Endothelial cell of hepatic sinusoid (primary cell): ENCODE results near the gene GLE1.
"Not testable (repeated sequence)": the region's sequence is repeated elsewhere in the genome, so short reads cannot be mapped to it uniquely, and the experiment has no call there.

Experiments
- in situ Hi-C: cut with HindIII; loops from 2 replicates; pipeline ENCODE4 v1.10.0; 2017; ENCODE audit warnings: low sequenced_read_pairs

Gene GLE1

GRCh38 chr9:128495804-128496417 lies 8.6 kb upstream of the GLE1 start:
- in situ Hi-C loops, result no loop called here

GRCh38 chr9:128497824-128498610 lies 6.5 kb upstream of the GLE1 start:
- in situ Hi-C loops, result no loop called here

DNA sequence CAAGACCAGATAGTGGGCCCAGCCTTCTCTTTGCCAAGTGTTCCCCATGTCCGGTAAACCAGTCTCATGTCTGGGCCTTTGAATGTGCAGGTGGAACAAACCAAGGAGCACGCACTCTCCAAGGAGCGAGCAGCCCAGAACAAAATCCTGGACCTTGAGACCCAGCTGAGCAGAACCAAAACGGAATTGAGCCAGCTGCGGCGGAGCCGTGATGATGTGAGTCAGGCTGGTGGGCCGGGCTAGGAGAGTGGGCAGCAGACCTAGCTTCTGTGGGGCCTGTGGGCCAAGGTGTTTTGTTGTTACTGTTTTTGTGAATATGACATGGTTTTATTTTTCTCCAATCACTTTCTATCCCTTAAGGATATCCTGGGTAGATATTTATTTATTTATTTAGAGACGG lies 5.6 kb upstream of the GLE1 start:
- in situ Hi-C loops, result no loop called here

DNA sequence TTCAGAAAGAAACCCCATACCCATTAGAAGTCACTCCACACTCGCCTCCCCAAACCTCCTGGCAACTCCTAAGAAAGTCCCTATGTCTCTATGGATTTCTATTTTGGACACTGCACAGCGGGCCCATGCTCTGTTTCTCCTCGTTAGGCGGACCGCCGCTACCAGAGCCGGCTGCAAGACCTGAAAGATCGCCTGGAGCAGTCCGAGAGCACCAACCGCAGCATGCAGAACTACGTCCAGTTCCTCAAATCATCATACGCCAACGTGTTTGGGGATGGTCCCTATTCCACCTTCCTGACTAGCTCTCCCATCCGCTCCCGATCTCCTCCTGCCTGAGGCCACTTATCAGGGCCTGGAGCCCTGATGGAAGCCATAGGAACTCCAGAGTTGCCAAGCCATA lies 4.6 kb upstream of the GLE1 start:
- in situ Hi-C loops, result no loop called here

- in situ Hi-C loops, result not testable (repeated sequence)
Observed at GRCh38 chr9:128503415-128503825, 1.1 kb upstream of the GLE1 start.

DNA sequence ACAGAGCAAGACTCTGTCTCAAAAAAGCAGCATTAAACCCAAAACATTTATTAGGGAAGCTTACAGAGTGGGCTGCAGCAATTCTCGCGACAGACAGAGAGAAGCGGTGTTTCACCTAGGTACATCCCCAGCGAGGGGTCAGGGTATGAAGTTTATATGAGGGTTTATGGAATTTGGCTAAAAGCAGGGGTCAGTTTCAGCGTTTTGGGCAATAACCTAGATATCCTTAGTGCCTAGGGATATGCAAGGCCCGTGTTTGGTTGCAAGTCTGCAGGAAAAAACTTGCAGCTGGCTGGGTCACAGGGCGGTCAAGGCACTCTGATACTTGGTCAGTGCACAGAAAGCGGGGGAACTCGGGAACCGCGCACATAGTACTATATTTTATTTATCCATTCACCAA lies 649 bp upstream of the GLE1 start:
- in situ Hi-C loops, result no loop called here

- in situ Hi-C loops, result no loop called here
Observed at GRCh38 chr9:128505414-128505765, 871 bp downstream of the GLE1 start.

- in situ Hi-C loops, result not testable (repeated sequence)
Observed at GRCh38 chr9:128505906-128506305, 1.4 kb downstream of the GLE1 start.

- in situ Hi-C loops, result no loop called here
Observed at GRCh38 chr9:128512820-128513219, 8.3 kb downstream of the GLE1 start.

- in situ Hi-C loops, result no loop called here
Observed at GRCh38 chr9:128521956-128522355, 17.4 kb downstream of the GLE1 start.

DNA sequence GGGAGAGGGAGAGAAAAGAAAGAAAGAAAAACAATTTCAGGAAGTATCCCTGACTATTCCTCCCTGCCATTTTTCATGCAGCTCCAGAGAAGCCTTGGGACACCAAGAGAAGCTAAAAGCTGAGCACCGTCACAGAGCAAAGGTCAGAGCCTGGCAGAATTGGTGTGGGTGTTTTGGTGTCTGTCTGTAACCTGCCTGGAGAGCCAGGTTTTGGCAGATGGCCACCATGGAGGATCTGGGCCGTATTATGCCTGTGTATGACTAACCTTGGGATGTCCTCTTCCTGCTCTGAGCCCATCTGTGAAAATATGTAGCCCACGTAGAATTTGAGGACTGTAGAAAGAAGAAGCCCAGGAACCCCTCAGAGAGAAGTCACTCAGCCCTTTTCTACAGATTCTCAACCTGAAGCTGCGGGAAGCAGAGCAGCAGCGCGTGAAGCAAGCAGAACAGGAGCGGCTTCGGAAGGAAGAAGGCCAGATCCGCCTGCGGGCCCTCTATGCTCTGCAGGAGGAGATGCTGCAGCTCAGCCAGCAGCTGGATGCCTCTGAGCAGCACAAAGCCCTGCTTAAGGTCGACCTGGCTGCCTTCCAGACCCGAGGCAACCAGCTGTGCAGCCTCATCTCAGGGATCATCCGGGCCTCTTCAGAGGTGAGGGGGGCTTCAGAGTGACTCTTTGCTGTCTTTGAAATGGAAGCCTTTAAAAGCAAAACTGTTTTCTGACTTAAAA lies 18.8 kb downstream of the GLE1 start:
- in situ Hi-C loops, result no loop called here

- in situ Hi-C loops, result no loop called here
Observed at GRCh38 chr9:128526720-128527119, 22.2 kb downstream of the GLE1 start.

- in situ Hi-C loops, result no loop called here
Observed at GRCh38 chr9:128528445-128529160, 24.1 kb downstream of the GLE1 start.

DNA sequence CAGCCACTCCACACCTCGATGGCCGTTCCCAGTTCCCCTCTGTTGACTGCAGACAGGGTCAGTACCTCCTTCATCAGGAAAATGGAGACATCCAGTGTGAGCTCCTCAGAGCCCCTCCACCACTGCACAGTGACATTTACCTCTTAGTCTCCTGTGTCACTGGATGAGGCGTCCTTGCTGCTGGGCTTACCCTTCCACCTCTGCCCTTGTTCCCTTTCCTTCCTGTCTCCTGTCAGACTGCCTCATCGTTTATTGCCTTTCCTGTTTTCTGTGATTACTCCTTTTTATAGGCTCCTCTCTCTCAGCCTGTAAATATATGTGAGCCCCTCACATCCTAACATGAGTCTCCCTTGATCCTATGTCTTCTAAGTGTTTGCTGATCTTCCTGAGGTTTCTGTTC lies 24.7 kb downstream of the GLE1 start:
- in situ Hi-C loops, result no loop called here

- in situ Hi-C loops, result no loop called here
Observed at GRCh38 chr9:128532581-128532980, 28.1 kb downstream of the GLE1 start.

DNA sequence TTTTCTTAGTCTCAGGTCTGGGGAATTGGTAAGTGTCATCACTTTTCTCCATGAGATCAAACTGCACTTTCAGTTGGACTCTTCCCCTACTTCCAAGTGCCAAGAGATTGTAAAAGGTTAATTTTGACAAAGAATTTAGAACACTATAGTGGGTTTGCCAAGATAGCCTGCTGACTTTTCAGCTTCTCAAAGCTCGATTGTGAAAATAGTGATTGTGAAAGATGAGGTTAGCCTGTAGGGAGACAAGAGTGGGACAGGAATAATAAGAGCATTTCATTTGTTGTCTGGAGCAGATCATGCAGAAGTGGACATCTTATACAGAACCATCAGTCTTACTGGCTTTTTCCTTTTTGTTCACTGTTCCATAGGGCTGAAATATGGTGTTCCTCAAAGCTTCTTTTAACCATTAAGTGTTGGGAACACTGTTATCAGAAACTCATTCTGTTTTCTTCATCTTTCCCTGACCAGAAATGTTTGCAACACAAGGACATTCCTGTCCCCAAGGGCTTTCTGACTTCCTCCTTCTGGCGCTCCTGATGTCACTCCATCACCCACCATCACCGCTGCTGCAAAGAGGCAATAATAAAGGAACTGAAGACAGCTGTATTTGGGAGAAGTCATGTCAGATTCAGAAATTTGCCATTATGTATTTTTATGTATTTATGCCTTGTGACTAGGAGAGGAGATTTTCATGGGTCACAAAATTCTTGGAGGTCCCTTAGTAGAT lies 36.3 kb downstream of the GLE1 start:
- in situ Hi-C loops, result no loop called here

DNA sequence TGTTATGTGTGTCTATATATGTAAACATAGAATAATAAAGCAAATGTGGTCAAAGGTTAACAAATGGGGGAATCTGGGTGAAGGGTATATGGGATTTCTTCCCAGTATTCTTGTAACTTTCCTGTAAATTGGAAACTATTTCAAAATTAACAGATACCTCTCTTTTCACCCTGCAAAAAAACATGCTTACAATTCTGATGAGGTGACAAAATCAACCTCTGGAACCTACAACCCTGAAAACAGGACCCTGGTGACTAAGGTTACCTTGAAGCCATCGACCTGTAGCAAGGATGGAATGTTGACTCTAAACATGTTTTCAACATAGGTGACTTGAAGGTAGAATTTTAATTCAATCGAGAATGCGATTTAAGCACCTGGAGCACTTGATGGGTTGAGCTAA lies 42.0 kb downstream of the GLE1 start:
- in situ Hi-C loops, result no loop called here

GRCh38 chr9:128548876-128549275 lies 44.4 kb downstream of the GLE1 start:
- in situ Hi-C loops, result no loop called here

DNA sequence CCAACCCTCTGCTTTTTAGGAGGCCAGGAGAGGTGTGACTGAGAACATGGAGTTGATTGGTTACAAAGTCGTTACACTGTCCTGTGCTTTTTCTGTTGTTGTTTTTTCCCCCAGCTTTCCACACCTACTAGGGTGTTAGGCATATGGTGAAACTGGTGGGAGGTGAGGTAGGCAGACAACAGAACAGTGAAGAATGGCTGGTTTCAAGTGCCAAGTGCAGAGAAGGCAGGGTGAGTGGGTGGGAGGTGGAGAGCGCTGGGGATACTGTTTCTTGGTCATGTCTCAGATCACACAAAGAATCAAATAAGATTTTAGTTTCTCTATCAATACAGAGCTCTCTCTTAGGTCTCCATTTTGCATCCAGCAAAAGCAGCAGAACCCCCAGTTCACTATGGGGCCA lies 45.7 kb downstream of the GLE1 start:
- in situ Hi-C loops, result loop anchor here (5.0 kb wide), 1 partner anchor 93 kb away; the partner anchor contains the start of gene ODF2

GRCh38 chr9:128550770-128551656 lies 46.5 kb downstream of the GLE1 start:
- in situ Hi-C loops, result loop anchor here (5.0 kb wide), 1 partner anchor 94 kb away; the partner anchor contains the start of gene ODF2
